ENCODE measurements around the gene CCR3. TPM values are rescaled to one million over a fixed set of nuclear protein-coding genes. Genes with fewer than 3 reads are reported as not detected.

The CCR3 gene
- total RNA-seq, 2 experiments from 2014 or later, result not detected

GRCh38 chr3:46245146-46245545, 2.9 kb downstream of the CCR3 start:
- no peaks in the 10 kb centered on the region for H3K36me3 Mint-ChIP-seq (ENCODE audit: low read depth)

GRCh38 chr3:46252980-46253379, 10.7 kb downstream of the CCR3 start:
- no peaks in the 10 kb centered on the region for H3K9me3 Mint-ChIP-seq
- H3K4me3 Mint-ChIP-seq, result no peak overlapping the region
- H3K36me3 Mint-ChIP-seq (ENCODE audit: low read depth), result no peaks in the 10 kb centered on the region
- peaks cover 16% of the 10 kb centered on the region for H3K27me3 Mint-ChIP-seq
- H3K4me1 Mint-ChIP-seq (ENCODE audit: low read depth), result no peaks in the 10 kb centered on the region
- DNase-seq (no peak), ATAC-seq (peak; percentile 68)
- TF ChIP-seq CTCF (IDR thresholded peaks at IDR 0.05), result no peak
- intact Hi-C loops (cut with micrococcal nuclease), result no loop called here
- CTCF ChIA-PET, result no interaction called here
- no peak overlapping the region for H3K27ac Mint-ChIP-seq
- POLR2A ChIA-PET, result no interaction called here

More at GRCh38 chr3:46245146-46245545, 2.9 kb downstream of the CCR3 start:
- no peak for ATAC-seq
- no peaks in the 10 kb centered on the region for H3K9me3 Mint-ChIP-seq
- H3K27ac Mint-ChIP-seq, result no peak overlapping the region
- intact Hi-C loops (cut with micrococcal nuclease), result no loop called here
- no peaks in the 10 kb centered on the region for H3K4me1 Mint-ChIP-seq (ENCODE audit: low read depth)
- H3K4me3 Mint-ChIP-seq, result no peak overlapping the region
- ChIA-PET POLR2A (no interaction called here), CTCF (interaction anchor here (1.9 kb wide), 1 partner anchor 124 kb away, joined by 5 read pairs; no protein-coding TSS in a partner anchor)
- peaks cover 2% of the 10 kb centered on the region for H3K27me3 Mint-ChIP-seq
- no peak for TF ChIP-seq CTCF (IDR thresholded peaks at IDR 0.05)
- DNase-seq, result no peak

- peaks cover 7% of the 10 kb centered on the region for H3K27me3 Mint-ChIP-seq
- POLR2A ChIA-PET, result no interaction called here
- peaks cover 9% of the 10 kb centered on the region for H3K36me3 Mint-ChIP-seq (ENCODE audit: low read depth)
Observed at GRCh38 chr3:46258525-46258924, 16.3 kb downstream of the CCR3 start.

GRCh38 chr3:46261926-46262594, 19.8 kb downstream of the CCR3 start:
- Mint-ChIP-seq H3K9me3 (peaks cover 11% of the 10 kb centered on the region), H3K27ac (peak overlapping the region; percentile 21), H3K4me3 (peak overlapping the region; percentile 4), H3K27me3 (no peaks in the 10 kb centered on the region), H3K4me1 (ENCODE audit: low read depth) (peaks cover 26% of the 10 kb centered on the region), H3K36me3 (ENCODE audit: low read depth) (peaks cover 9% of the 10 kb centered on the region)
- ATAC-seq (peak; percentile 42), DNase-seq (no peak)
- POLR2A ChIA-PET, result no interaction called here
- intact Hi-C loops (cut with micrococcal nuclease), result no loop called here
- CTCF ChIA-PET, result interaction anchor here (0.7 kb wide), 1 partner anchor 15 kb away, joined by 3 read pairs; no protein-coding TSS in a partner anchor
- TF ChIP-seq CTCF (IDR thresholded peaks at IDR 0.05), result no peak

More at GRCh38 chr3:46258525-46258924, 16.3 kb downstream of the CCR3 start:
- CTCF ChIA-PET, result interaction anchor here (1.0 to 1.2 kb wide), 2 partner anchors 20 to 44 kb away, joined by 3 to 4 read pairs; no protein-coding TSS in a partner anchor
- H3K4me1 Mint-ChIP-seq (ENCODE audit: low read depth), result peaks cover 19% of the 10 kb centered on the region
- DNase-seq (no peak), ATAC-seq (no peak)
- no peak for TF ChIP-seq CTCF (IDR thresholded peaks at IDR 0.05)
- peaks cover 11% of the 10 kb centered on the region for H3K9me3 Mint-ChIP-seq
- no peak overlapping the region for H3K4me3 Mint-ChIP-seq
- H3K27ac Mint-ChIP-seq, result no peak overlapping the region
- intact Hi-C loops (cut with micrococcal nuclease), result no loop called here

- no peak for TF ChIP-seq CTCF (IDR thresholded peaks at IDR 0.05)
- peaks cover 11% of the 10 kb centered on the region for H3K9me3 Mint-ChIP-seq
- peaks cover 26% of the 10 kb centered on the region for H3K4me1 Mint-ChIP-seq (ENCODE audit: low read depth)
- no peak overlapping the region for H3K27ac Mint-ChIP-seq
- CTCF ChIA-PET, result interaction anchor here (1.4 kb wide), 1 partner anchor 49 kb away, joined by 3 read pairs; no protein-coding TSS in a partner anchor
- H3K27me3 Mint-ChIP-seq, result peaks cover 1% of the 10 kb centered on the region
- peaks cover 9% of the 10 kb centered on the region for H3K36me3 Mint-ChIP-seq (ENCODE audit: low read depth)
- POLR2A ChIA-PET, result no interaction called here
- DNase-seq (no peak), ATAC-seq (no peak)
- no peak overlapping the region for H3K4me3 Mint-ChIP-seq
- intact Hi-C loops (cut with micrococcal nuclease), result no loop called here
Observed at GRCh38 chr3:46264002-46264401, 21.7 kb downstream of the CCR3 start.

Measured in activated CD8-positive, alpha-beta T cell treated with anti-CD3 and anti-CD28 coated beads for 36 hours (primary cell).